Measurements from ENCODE around the gene PACRG.

GRCh38 chr6:162833776-162834175, 106.0 kb downstream of the PACRG start:
- TF ChIP-seq ATF3 (CRISPR knock-in tag; conservative IDR thresholded peaks at IDR 0.05) (no peak), E2F4 (CRISPR knock-in tag; IDR thresholded peaks at IDR 0.05; ENCODE audit: borderline replicate concordance, low read depth) (no peak), CTCF (IDR thresholded peaks at IDR 0.05) (no peak), TP53 (CRISPR knock-in tag; IDR thresholded peaks at IDR 0.05) (no peak), SP1 (CRISPR knock-in tag; conservative IDR thresholded peaks at IDR 0.05) (no peak), JUN (CRISPR knock-in tag; IDR thresholded peaks at IDR 0.05) (no peak)
